Activated CD8-positive, alpha-beta T cell treated with anti-CD3 and anti-CD28 coated beads for 36 hours (primary cell): ENCODE measurements around the gene GAREM1. TPM values are rescaled to one million over a fixed set of nuclear protein-coding genes. Genes with fewer than 3 reads are reported as not detected.

ENCODE experiments used
- ATAC-seq: fragments of 200-7000 bp; cut with Tn5 transposase; one replicate; pipeline ENCODE4 v1.10.0; 2021; ENCODE audit warnings: mild to moderate bottlenecking, moderate library complexity
- CTCF ChIA-PET: fragments of 350-600 bp; sonication (Branson Sonifier 250); formaldehyde crosslinking; loops from one replicate; lab custom pipeline; 2021; ENCODE audit warnings: antibody characterized with exemption; lab: Charles Lee
- POLR2A ChIA-PET: fragments of 350-600 bp; sonication (Branson Sonifier 250); formaldehyde crosslinking; loops from one replicate; lab custom pipeline; 2021; ENCODE audit warnings: antibody characterized with exemption; lab: Charles Lee
- DNase-seq: peaks from one replicate; pipeline ENCODE4 v3.0.0-alpha.2; 2020
- H3K27ac Mint-ChIP-seq: one replicate; pipeline ENCODE4 v1.8.0; 2021; ENCODE audit warnings: mild to moderate bottlenecking, mixed read lengths
- H3K27me3 Mint-ChIP-seq: one replicate; pipeline ENCODE4 v1.8.0; 2021; ENCODE audit warnings: mixed read lengths
- H3K36me3 Mint-ChIP-seq: one replicate; pipeline ENCODE4 v1.8.0; 2021; ENCODE audit warnings: low read depth, mixed read lengths
- H3K4me1 Mint-ChIP-seq: one replicate; pipeline ENCODE4 v1.8.0; 2021; ENCODE audit warnings: low read depth, mixed read lengths
- H3K4me3 Mint-ChIP-seq: one replicate; pipeline ENCODE4 v1.8.0; 2021; ENCODE audit warnings: mild to moderate bottlenecking, moderate library complexity, mixed read lengths
- H3K9me3 Mint-ChIP-seq: one replicate; pipeline ENCODE4 v1.8.0; 2021; ENCODE audit warnings: mixed read lengths
- intact Hi-C: fragments of 100-400 bp; cut with micrococcal nuclease; formaldehyde crosslinking; loops from one replicate; pipeline ENCODE4 v1.10.0; 2022
- total RNA-seq, 2 experiments: library from RNA; stranded (reverse); gene quantifications; one replicate each; pipeline ENCODE4 v1.2.3, GENCODE V29; 2021
- TF ChIP-seq, protein P1 (sequence below): fragments of 200-600 bp; IDR thresholded peaks from one replicate; pipeline ENCODE4 v1.8.0; 2022; ENCODE audit warnings: antibody characterized with exemption, mild to moderate bottlenecking

GAREM1 gene
- total RNA-seq, 2 experiments from 2014 or later: not detected

DNA sequence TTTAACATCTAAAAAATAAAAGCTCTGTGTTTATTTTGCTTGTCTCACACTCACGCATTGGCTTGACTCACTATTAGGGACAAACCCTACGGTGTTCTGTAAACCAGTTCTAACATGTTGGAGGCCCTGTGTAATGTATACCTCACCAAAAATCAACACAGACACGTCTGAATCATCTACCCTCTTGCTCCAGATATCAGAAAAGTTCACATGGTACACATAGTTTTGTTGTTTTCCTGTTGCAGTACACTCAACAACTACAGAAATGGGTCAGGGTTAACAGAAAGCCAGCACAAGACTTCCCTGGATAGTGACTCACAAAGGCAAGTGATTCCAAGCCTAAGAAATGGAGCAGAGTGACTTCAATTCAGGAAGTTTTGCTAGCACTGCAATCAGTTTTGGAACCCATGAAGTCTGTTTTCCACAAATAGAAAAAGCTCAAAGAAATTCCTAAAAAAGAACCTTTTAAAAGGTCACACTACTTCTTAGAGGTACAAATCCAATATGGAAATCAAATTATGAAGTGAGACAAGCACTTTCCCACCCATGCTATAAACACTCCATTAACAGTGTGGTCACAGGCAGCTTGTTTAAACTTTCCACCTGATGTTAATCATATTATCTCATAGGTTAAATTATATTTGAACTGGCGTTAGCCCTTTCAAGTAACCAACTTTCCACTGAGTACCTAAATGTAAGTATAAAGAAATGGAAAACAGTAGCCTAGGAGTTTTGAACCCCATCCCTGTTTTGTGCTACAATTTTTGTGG, 87.4 kb downstream of the GAREM1 start:
- H3K27ac Mint-ChIP-seq: no peak overlapping the region
- H3K4me3 Mint-ChIP-seq: no peak overlapping the region
- intact Hi-C loops: no loop called here
- peaks cover 10% of the 10 kb centered on the region for H3K27me3 Mint-ChIP-seq
- no peaks in the 10 kb centered on the region for H3K4me1 Mint-ChIP-seq
- DNase-seq (no peak), ATAC-seq (no peak)
- ChIA-PET CTCF (no interaction called here), POLR2A (interaction anchor here (0.6 kb wide), 1 partner anchor 12 kb away, joined by 3 read pairs; no protein-coding TSS in a partner anchor)
- no peaks in the 10 kb centered on the region for H3K9me3 Mint-ChIP-seq
- no peaks in the 10 kb centered on the region for H3K36me3 Mint-ChIP-seq
- TF ChIP-seq, protein P1, sequence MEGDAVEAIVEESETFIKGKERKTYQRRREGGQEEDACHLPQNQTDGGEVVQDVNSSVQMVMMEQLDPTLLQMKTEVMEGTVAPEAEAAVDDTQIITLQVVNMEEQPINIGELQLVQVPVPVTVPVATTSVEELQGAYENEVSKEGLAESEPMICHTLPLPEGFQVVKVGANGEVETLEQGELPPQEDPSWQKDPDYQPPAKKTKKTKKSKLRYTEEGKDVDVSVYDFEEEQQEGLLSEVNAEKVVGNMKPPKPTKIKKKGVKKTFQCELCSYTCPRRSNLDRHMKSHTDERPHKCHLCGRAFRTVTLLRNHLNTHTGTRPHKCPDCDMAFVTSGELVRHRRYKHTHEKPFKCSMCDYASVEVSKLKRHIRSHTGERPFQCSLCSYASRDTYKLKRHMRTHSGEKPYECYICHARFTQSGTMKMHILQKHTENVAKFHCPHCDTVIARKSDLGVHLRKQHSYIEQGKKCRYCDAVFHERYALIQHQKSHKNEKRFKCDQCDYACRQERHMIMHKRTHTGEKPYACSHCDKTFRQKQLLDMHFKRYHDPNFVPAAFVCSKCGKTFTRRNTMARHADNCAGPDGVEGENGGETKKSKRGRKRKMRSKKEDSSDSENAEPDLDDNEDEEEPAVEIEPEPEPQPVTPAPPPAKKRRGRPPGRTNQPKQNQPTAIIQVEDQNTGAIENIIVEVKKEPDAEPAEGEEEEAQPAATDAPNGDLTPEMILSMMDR: no peak

DNA sequence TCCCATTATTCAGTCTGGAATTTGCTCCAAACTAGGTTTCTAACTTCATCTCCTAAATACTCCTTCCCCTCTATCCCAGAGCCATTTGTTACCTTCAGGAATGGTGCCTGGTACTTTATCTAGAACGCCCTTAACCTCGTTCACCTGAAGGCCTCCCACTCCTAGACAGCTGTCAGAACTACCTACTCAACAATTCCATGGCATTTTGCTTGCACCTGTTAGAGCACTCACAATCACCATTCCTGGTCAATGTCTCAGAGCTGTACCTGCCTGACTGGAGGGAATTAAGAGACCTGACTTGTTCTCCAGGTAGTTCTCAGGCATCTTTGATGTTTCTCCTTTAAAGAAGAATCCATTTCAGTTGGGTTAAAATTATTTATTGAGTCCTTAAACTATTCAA, 88.9 kb downstream of the GAREM1 start:
- ChIA-PET CTCF (interaction anchor here (1.2 kb wide), 1 partner anchor 171 kb away, joined by 4 read pairs; no protein-coding TSS in a partner anchor), POLR2A (no interaction called here)
- DNase-seq (no peak), ATAC-seq (no peak)
- TF ChIP-seq, protein P1: no peak
- Mint-ChIP-seq H3K27me3 (peaks cover 7% of the 10 kb centered on the region), H3K36me3 (no peaks in the 10 kb centered on the region), H3K27ac (no peak overlapping the region), H3K4me3 (no peak overlapping the region), H3K9me3 (no peaks in the 10 kb centered on the region), H3K4me1 (no peaks in the 10 kb centered on the region)
- intact Hi-C loops: no loop called here

DNA sequence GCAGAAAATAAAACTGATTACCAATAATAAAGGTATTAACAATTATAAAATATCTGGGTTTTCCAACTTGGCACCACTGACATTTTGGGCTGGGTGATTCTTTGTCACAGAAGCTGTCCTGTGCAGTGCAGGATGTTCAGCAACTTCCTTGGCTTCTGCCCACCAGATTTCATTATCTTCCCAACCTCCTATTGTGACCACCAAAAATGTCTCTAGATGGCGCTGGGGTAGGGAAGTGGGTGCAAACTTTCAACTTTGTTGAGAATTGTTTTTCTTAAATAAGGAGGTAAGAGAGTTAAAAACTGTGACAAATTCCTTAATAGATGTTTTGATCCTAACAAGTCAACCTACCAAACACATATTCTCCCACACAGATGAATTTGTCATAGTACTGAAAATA, 90.1 kb downstream of the GAREM1 start:
- no peak for DNase-seq
- POLR2A ChIA-PET: interaction anchor here (1.1 kb wide), 1 partner anchor 24 kb away, joined by 3 read pairs; no protein-coding TSS in a partner anchor

DNA sequence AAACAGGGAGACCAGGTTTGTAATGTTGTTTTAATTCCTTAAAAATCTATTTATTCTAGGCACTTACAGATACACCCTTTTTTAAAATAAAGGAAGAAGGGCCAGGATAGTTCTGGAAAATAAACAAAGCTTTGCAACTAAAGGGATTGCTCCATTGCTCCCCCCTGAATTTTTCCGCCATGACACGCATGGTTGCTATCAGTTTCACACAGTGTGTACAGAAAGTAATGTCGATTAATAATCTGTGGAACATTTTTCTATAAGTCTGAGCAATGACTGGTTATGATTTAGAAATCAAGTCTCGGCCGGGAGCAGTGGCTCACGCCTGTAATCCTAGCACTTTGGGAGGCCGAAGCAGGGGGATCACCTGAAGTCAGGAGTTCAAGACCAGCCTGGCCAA, 90.8 kb downstream of the GAREM1 start:
- intact Hi-C loops: no loop called here
- H3K9me3 Mint-ChIP-seq: no peaks in the 10 kb centered on the region
- H3K27me3 Mint-ChIP-seq: peaks cover 7% of the 10 kb centered on the region
- no peaks in the 10 kb centered on the region for H3K4me1 Mint-ChIP-seq
- CTCF ChIA-PET: no interaction called here
- no peak overlapping the region for H3K27ac Mint-ChIP-seq
- no peak for DNase-seq
- H3K36me3 Mint-ChIP-seq: no peaks in the 10 kb centered on the region
- POLR2A ChIA-PET: interaction anchor here (1.1 kb wide), 1 partner anchor 24 kb away, joined by 3 read pairs; no protein-coding TSS in a partner anchor
- no peak overlapping the region for H3K4me3 Mint-ChIP-seq
- TF ChIP-seq, protein P1: no peak
- ATAC-seq: no peak

More for the DNA sequence above, 90.1 kb downstream of the GAREM1 start:
- H3K4me3 Mint-ChIP-seq: no peak overlapping the region
- CTCF ChIA-PET: no interaction called here
- no peaks in the 10 kb centered on the region for H3K36me3 Mint-ChIP-seq
- peaks cover 7% of the 10 kb centered on the region for H3K27me3 Mint-ChIP-seq
- TF ChIP-seq, protein P1: no peak
- no peak for ATAC-seq
- intact Hi-C loops: no loop called here
- H3K27ac Mint-ChIP-seq: no peak overlapping the region
- H3K4me1 Mint-ChIP-seq: no peaks in the 10 kb centered on the region
- H3K9me3 Mint-ChIP-seq: no peaks in the 10 kb centered on the region

DNA sequence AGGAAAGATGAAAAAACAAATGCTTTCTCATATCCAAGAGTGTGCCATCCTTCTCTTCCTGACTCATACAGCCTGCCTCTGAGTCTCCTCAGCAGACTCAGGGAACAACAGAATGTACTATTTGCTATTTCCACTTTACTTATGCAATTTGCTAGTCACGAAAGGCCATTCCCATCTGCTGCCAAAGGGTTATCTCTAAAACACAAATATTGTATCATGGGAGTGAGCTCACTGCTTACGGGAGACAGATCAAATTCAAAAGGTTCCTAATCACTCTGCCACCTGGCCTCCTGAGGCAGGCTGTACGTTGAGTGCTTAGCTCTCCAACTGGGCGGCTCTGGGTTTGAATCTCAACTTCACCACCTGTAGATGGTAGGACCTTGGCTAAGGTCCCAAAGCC, 92.0 kb downstream of the GAREM1 start:
- Mint-ChIP-seq H3K36me3 (no peaks in the 10 kb centered on the region), H3K4me1 (no peaks in the 10 kb centered on the region), H3K9me3 (no peaks in the 10 kb centered on the region), H3K27me3 (peaks cover 7% of the 10 kb centered on the region), H3K4me3 (no peak overlapping the region), H3K27ac (no peak overlapping the region)
- DNase-seq (no peak), ATAC-seq (no peak)
- CTCF ChIA-PET: no interaction called here
- POLR2A ChIA-PET: no interaction called here
- intact Hi-C loops: no loop called here
- TF ChIP-seq, protein P1: no peak
